GM12878 (cell line): ENCODE measurements around the gene NEU4. TPM values are rescaled to one million over a fixed set of nuclear protein-coding genes. Genes with fewer than 3 reads are reported as not detected.

Source experiments
- CBFB ChIP-seq: IDR thresholded peaks from 2 replicates; pipeline ENCODE4 v1.6.1; 2016; ENCODE audit warnings: antibody characterized with exemption, low read depth
- CREB1 ChIP-seq: IDR thresholded peaks from 2 replicates; pipeline ENCODE4 v1.6.1; 2012; ENCODE audit warnings: low read depth, mild to moderate bottlenecking, inconsistent platforms
- EED ChIP-seq: sonication (generic); IDR thresholded peaks from 2 replicates; pipeline ENCODE4 v1.6.1; 2016; ENCODE audit warnings: antibody characterized with exemption, low read depth
- GATAD2B ChIP-seq: fragments of 450-650 bp; conservative IDR thresholded peaks from 2 replicates; pipeline ENCODE4 v1.6.1; 2017; ENCODE audit warnings: low read depth, mild to moderate bottlenecking, moderate library complexity
- IKZF1 ChIP-seq: fragments of 450-650 bp; conservative IDR thresholded peaks from 2 replicates; pipeline ENCODE4 v1.6.1; 2017; ENCODE audit warnings: antibody characterized with exemption, mild to moderate bottlenecking
- JUNB ChIP-seq: IDR thresholded peaks from 2 replicates; pipeline ENCODE4 v1.6.1; 2016; ENCODE audit warnings: antibody characterized with exemption, mild to moderate bottlenecking
- KDM1A ChIP-seq: fragments of 200-600 bp; sonication (generic); IDR thresholded peaks from 2 replicates; pipeline ENCODE4 v1.6.1; 2016; ENCODE audit warnings: borderline replicate concordance
- LARP7 ChIP-seq: fragments of 450-650 bp; IDR thresholded peaks from 2 replicates; pipeline ENCODE4 v1.6.1; 2017; ENCODE audit warnings: mild to moderate bottlenecking
- MLLT1 ChIP-seq: fragments of 450-650 bp; IDR thresholded peaks from 2 replicates; pipeline ENCODE4 v1.6.1; 2016; ENCODE audit warnings: mild to moderate bottlenecking
- MTA2 ChIP-seq: fragments of 450-650 bp; IDR thresholded peaks from 2 replicates; pipeline ENCODE4 v1.6.1; 2016; ENCODE audit warnings: low read depth, mild to moderate bottlenecking, moderate library complexity
- NR2F1 ChIP-seq: fragments of 450-650 bp; conservative IDR thresholded peaks from 2 replicates; pipeline ENCODE4 v1.6.1; 2017; ENCODE audit warnings: mild to moderate bottlenecking
- POLR2A ChIP-seq: IDR thresholded peaks from 2 replicates; pipeline ENCODE4 v1.6.1; 2011; ENCODE audit warnings: low read depth, mild to moderate bottlenecking, low read length
- RELB ChIP-seq: fragments of 450-650 bp; IDR thresholded peaks from 2 replicates; pipeline ENCODE4 v1.6.1; 2017; ENCODE audit warnings: low read depth, mild to moderate bottlenecking, moderate library complexity
- RUNX3 ChIP-seq: IDR thresholded peaks from 2 replicates; pipeline ENCODE4 v1.6.1; 2012; ENCODE audit warnings: low read length, inconsistent platforms
- SRF ChIP-seq, 2 experiments: IDR thresholded peaks; 2 replicates each; pipeline ENCODE4 v1.6.1; 2011; ENCODE audit warnings: low read depth in 2 of 2, low read length in 2 of 2, mild to moderate bottlenecking in 1 of 2, moderate library complexity in 1 of 2
- STAT1 ChIP-seq: fragments of 450-650 bp; conservative IDR thresholded peaks from 2 replicates; pipeline ENCODE4 v1.6.1; 2014; ENCODE audit warnings: antibody characterized with exemption, mild to moderate bottlenecking
- TCF3 ChIP-seq: IDR thresholded peaks from 2 replicates; pipeline ENCODE4 v1.6.1; 2012; ENCODE audit warnings: low read depth, mild to moderate bottlenecking, low read length, borderline replicate concordance; ENCODE audit not compliant: insufficient read depth
- YY1 ChIP-seq: IDR thresholded peaks from 2 replicates; pipeline ENCODE4 v1.6.1; 2011; ENCODE audit warnings: low read depth, mild to moderate bottlenecking, low read length
- ZBTB11 ChIP-seq: fragments of 450-650 bp; formaldehyde crosslinking; IDR thresholded peaks from 2 replicates; pipeline ENCODE4 v1.5.0; 2022; ENCODE audit warnings: mild to moderate bottlenecking, missing genetic modification characterization
- ZNF274 ChIP-seq: IDR thresholded peaks from one replicate; pipeline ENCODE4 v1.8.0; 2011; ENCODE audit not compliant: insufficient read length, insufficient read depth
- polyA plus RNA-seq, 11 experiments: library from polyadenylated mRNA; depleted of rRNA in 4 of 11; unstranded in 6 of 11; stranded (reverse) in 5 of 11; fragments of >200 nt; fragmentation: Nextera tagmentation in 4 of 11; fragmentation: Illumina TruSeq in 1 of 11; extraction: Ambion mirVana in 4 of 11; extraction: Trizol in 1 of 11; gene quantifications; 1 replicate in 1 of 11; 2 replicates in 10 of 11; pipeline versions ENCODE4 v1.2.1 to v1.2.3, GENCODE V29; 2011 to 2016; ENCODE audit warnings: inconsistent platforms in 2 of 11, missing spikeins in 2 of 11, low read depth in 1 of 11
- total RNA-seq, 4 experiments: library from RNA; depleted of rRNA in 3 of 4; stranded (reverse); fragments of >200 nt in 3 of 4; fragmentation: Illumina TruSeq in 1 of 4; extraction: Trizol in 1 of 4; gene quantifications; 2 replicates each; pipeline versions ENCODE4 v1.2.1 to v1.2.3, GENCODE V29; 2013 to 2021
- TF ChIP-seq, protein P1 (sequence below): fragments of 450-650 bp; IDR thresholded peaks from 2 replicates; pipeline ENCODE4 v1.6.1; 2016; ENCODE audit warnings: mild to moderate bottlenecking
- TF ChIP-seq, protein P2 (sequence below): fragments of 450-650 bp; IDR thresholded peaks from 2 replicates; pipeline ENCODE4 v1.6.1; 2018; ENCODE audit warnings: borderline replicate concordance, mild to moderate bottlenecking; ENCODE audit not compliant: partially characterized antibody

The NEU4 gene
- total and polyA plus RNA-seq, 10 of the 15 experiments (the other 5 are each of a cell fraction or from before 2014, with no cell fraction given) = 0.01 to 0.28 (median 0.14) TPM; not detected in 5

GRCh38 chr2:241762933-241763369 lies 46.0 kb upstream of the NEU4 start (continued):
- TF ChIP-seq, protein P1, sequence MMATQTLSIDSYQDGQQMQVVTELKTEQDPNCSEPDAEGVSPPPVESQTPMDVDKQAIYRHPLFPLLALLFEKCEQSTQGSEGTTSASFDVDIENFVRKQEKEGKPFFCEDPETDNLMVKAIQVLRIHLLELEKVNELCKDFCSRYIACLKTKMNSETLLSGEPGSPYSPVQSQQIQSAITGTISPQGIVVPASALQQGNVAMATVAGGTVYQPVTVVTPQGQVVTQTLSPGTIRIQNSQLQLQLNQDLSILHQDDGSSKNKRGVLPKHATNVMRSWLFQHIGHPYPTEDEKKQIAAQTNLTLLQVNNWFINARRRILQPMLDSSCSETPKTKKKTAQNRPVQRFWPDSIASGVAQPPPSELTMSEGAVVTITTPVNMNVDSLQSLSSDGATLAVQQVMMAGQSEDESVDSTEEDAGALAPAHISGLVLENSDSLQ = peak; percentile 75
- TF ChIP-seq JUNB (peak; percentile 47; the same call in 1 of the 2 replicates), MLLT1 (peak; percentile 75; the same call in 1 of the 2 replicates), YY1 (0 out of 2 replicates have a peak, but pooled peaks have one; percentile 68), STAT1 (no peak), RUNX3 (peak; percentile 80), RELB (peak; percentile 52; the same call in 1 of the 2 replicates), IKZF1 (peak; percentile 96), ZNF274 (no peak), KDM1A (no peak), EED (peak; percentile 87), MTA2 (peak; percentile 85), POLR2A (peak; percentile 44; the same call in 1 of the 2 replicates), CBFB (peak; percentile 18; the same call in 1 of the 2 replicates), NR2F1 (peak; percentile 67), TCF3 (peak; percentile 66; the same call in 1 of the 2 replicates), SRF (IDR thresholded peaks at IDR 0.05; ENCODE audit: low read depth in 2 of 2, low read length in 2 of 2) (0 out of 4 replicates have a peak, but pooled peaks of 1 of the 2 experiments have one; percentile 13), GATAD2B (peak; percentile 77), CREB1 (peak; percentile 64), LARP7 (peak; percentile 31; the same call in 1 of the 2 replicates), ZBTB11 (no peak)
- TF ChIP-seq, protein P2, sequence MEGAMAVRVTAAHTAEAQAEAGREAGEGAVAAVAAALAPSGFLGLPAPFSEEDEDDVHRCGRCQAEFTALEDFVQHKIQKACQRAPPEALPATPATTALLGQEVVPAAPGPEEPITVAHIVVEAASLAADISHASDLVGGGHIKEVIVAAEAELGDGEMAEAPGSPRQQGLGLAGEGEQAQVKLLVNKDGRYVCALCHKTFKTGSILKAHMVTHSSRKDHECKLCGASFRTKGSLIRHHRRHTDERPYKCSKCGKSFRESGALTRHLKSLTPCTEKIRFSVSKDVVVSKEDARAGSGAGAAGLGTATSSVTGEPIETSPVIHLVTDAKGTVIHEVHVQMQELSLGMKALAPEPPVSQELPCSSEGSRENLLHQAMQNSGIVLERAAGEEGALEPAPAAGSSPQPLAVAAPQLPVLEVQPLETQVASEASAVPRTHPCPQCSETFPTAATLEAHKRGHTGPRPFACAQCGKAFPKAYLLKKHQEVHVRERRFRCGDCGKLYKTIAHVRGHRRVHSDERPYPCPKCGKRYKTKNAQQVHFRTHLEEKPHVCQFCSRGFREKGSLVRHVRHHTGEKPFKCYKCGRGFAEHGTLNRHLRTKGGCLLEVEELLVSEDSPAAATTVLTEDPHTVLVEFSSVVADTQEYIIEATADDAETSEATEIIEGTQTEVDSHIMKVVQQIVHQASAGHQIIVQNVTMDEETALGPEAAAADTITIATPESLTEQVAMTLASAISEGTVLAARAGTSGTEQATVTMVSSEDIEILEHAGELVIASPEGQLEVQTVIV = peak; percentile 30
